ENCODE results near the gene PGPEP1.
"Not testable (repeated sequence)": the region's sequence is repeated elsewhere in the genome, so short reads cannot be mapped to it uniquely, and the experiment has no call there.

Gene PGPEP1

GRCh38 chr19:18308948-18309325 lies 31.5 kb upstream of the PGPEP1 start:
- DNase-seq, result no peak

GRCh38 chr19:18309525-18310064 lies 30.8 kb upstream of the PGPEP1 start:
- DNase-seq, result no peak

- DNase-seq, result no peak
These were observed 30.1 kb upstream of the PGPEP1 start for GRCh38 chr19:18310118-18310909.

- no peak for DNase-seq
These were observed 29.4 kb upstream of the PGPEP1 start for GRCh38 chr19:18310966-18311365.

- no peak for DNase-seq
These were observed 28.8 kb upstream of the PGPEP1 start for GRCh38 chr19:18311502-18312091.

- no peak for DNase-seq
These were observed 28.3 kb upstream of the PGPEP1 start for GRCh38 chr19:18312092-18312534.

GRCh38 chr19:18313398-18313797 lies 27.0 kb upstream of the PGPEP1 start:
- DNase-seq, result no peak

- DNase-seq, result peak; percentile 64
These were observed 22.2 kb upstream of the PGPEP1 start for GRCh38 chr19:18317961-18318800.

- DNase-seq, result no peak
These were observed 20.7 kb upstream of the PGPEP1 start for GRCh38 chr19:18319591-18320135.

- no peak for DNase-seq
These were observed 19.3 kb upstream of the PGPEP1 start for GRCh38 chr19:18320865-18321733.

- DNase-seq, result peak; percentile 56
These were observed 18.7 kb upstream of the PGPEP1 start for GRCh38 chr19:18321734-18322102.

GRCh38 chr19:18322318-18322758 lies 18.1 kb upstream of the PGPEP1 start:
- DNase-seq, result peak; percentile 70

GRCh38 chr19:18322759-18323460 lies 17.5 kb upstream of the PGPEP1 start, which contains the start of gene LSM4:
LSM4 (minus strand) TSS chr19:18323076; CDS start chr19:18323020, 56 bp downstream.
- peak; percentile 100 for DNase-seq

- not testable (repeated sequence) for DNase-seq
These were observed 16.0 kb upstream of the PGPEP1 start for GRCh38 chr19:18324373-18324731.

GRCh38 chr19:18326772-18327171 lies 13.6 kb upstream of the PGPEP1 start:
- no peak for DNase-seq

GRCh38 chr19:18328340-18329034 lies 11.9 kb upstream of the PGPEP1 start:
- peak; percentile 92 for DNase-seq

GRCh38 chr19:18329035-18329376 lies 11.4 kb upstream of the PGPEP1 start:
- DNase-seq, result no peak

GRCh38 chr19:18330868-18331267 lies 9.5 kb upstream of the PGPEP1 start:
- DNase-seq, result no peak

- DNase-seq, result no peak
These were observed 7.4 kb upstream of the PGPEP1 start for GRCh38 chr19:18332917-18333530.

- DNase-seq, result no peak
These were observed 6.7 kb upstream of the PGPEP1 start for GRCh38 chr19:18333680-18334079.

Data from activated CD4-positive, alpha-beta T cell treated with anti-CD3 and anti-CD28 coated beads for 48 hours (primary cell).